GM23248 (cell line): ENCODE data around the gene SLC38A2. TPM values are rescaled to one million over a fixed set of nuclear protein-coding genes. Genes with fewer than 3 reads are reported as not detected.

Experiments used
- DNase-seq: peaks from one replicate; pipeline ENCODE4 v3.0.0-alpha.2; 2015
- H2AFZ ChIP-seq: fragments of 200-600 bp; sonication (generic); 2 replicates; pipeline ENCODE4 v1.6.1; 2016; ENCODE audit warnings: antibody characterized with exemption
- H3F3A ChIP-seq: fragments of 200-600 bp; sonication (generic); 2 replicates; pipeline ENCODE4 v1.6.1; 2016; ENCODE audit warnings: mild to moderate bottlenecking, antibody characterized with exemption, mixed run types; ENCODE audit not compliant: insufficient read depth
- H3K27ac ChIP-seq: fragments of 200-600 bp; sonication (generic); 2 replicates; pipeline ENCODE4 v1.5.1; 2016; ENCODE audit warnings: mild to moderate bottlenecking
- H3K27me3 ChIP-seq: fragments of 200-600 bp; sonication (generic); replicated peaks from 2 replicates; pipeline ENCODE4 v1.6.1; 2016; ENCODE audit warnings: mild to moderate bottlenecking; ENCODE audit not compliant: insufficient read depth
- H3K36me3 ChIP-seq: fragments of 200-600 bp; sonication (generic); 2 replicates; pipeline ENCODE4 v1.6.1; 2016; ENCODE audit warnings: low read depth, mild to moderate bottlenecking
- H3K4me1 ChIP-seq: fragments of 200-600 bp; sonication (generic); 2 replicates; pipeline ENCODE4 v1.6.1; 2016; ENCODE audit warnings: mild to moderate bottlenecking; ENCODE audit not compliant: insufficient read depth
- H3K4me2 ChIP-seq: fragments of 200-600 bp; sonication (generic); one replicate; pipeline ENCODE4 v1.6.1; 2016; ENCODE audit warnings: mild to moderate bottlenecking; ENCODE audit not compliant: unreplicated experiment
- H3K4me3 ChIP-seq: fragments of 200-600 bp; sonication (generic); 2 replicates; pipeline ENCODE4 v1.5.1; 2016; ENCODE audit warnings: mild to moderate bottlenecking
- H3K79me2 ChIP-seq: fragments of 200-600 bp; sonication (generic); 2 replicates; pipeline ENCODE4 v1.6.1; 2016; ENCODE audit warnings: mild to moderate bottlenecking; ENCODE audit not compliant: insufficient read depth
- H3K9ac ChIP-seq: fragments of 200-600 bp; sonication (generic); 2 replicates; pipeline ENCODE4 v1.6.1; 2016; ENCODE audit warnings: mild to moderate bottlenecking
- H3K9me2 ChIP-seq: fragments of 200-600 bp; sonication (generic); 2 replicates; pipeline ENCODE4 v1.6.1; 2016; ENCODE audit warnings: mixed run types, mild to moderate bottlenecking, moderate library complexity; ENCODE audit not compliant: insufficient read depth
- H3K9me3 ChIP-seq: fragments of 200-600 bp; sonication (generic); one replicate; pipeline ENCODE4 v1.6.1; 2017; ENCODE audit warnings: low read depth
- H4K20me1 ChIP-seq: fragments of 200-600 bp; sonication (generic); 2 replicates; pipeline ENCODE4 v1.6.0; 2016; ENCODE audit not compliant: insufficient read depth
- EZH2 ChIP-seq: fragments of 200-600 bp; sonication (generic); IDR thresholded peaks from 2 replicates; pipeline ENCODE4 v1.6.1; 2018; ENCODE audit warnings: antibody characterized with exemption, mild to moderate bottlenecking; ENCODE audit not compliant: insufficient read depth, poor library complexity, severe bottlenecking
- EZH2phosphoT487 ChIP-seq: fragments of 200-600 bp; sonication (generic); IDR thresholded peaks from 2 replicates; pipeline ENCODE4 v1.6.1; 2018; ENCODE audit warnings: antibody characterized with exemption, moderate library complexity, mild to moderate bottlenecking, low read depth; ENCODE audit not compliant: insufficient read depth
- WGBS, 2 experiments: methylation state at CpG; one replicate each; pipeline ENCODE4 v1.1.6; 2015 to 2017; ENCODE audit warnings: low lambda C conversion rate in 2 of 2, low coverage in 1 of 2; ENCODE audit errors: missing lambda C conversion rate in 2 of 2; 5-methylcytosine and 5-hydroxymethylcytosine counted together
- in situ Hi-C: fragments of 300-500 bp; cut with MboI; formaldehyde crosslinking; loops from 2 replicates; pipeline ENCODE4 v1.15.0; 2020
- polyA plus RNA-seq: library from polyadenylated mRNA; unstranded; fragments of >200 nt; fragmentation: Nextera tagmentation; extraction: Ambion mirVana; gene quantifications from 2 replicates; pipeline ENCODE4 v1.2.1, GENCODE V29; 2016
- total RNA-seq: library from RNA; depleted of rRNA; stranded (reverse); fragments of >200 nt; shearing (Covaris generic); gene quantifications from 2 replicates; pipeline ENCODE4 v1.2.3, GENCODE V29; 2014

Gene SLC38A2
- total and polyA plus RNA-seq, 2 experiments from 2014 or later, result 683 to 1,383 TPM

DNA sequence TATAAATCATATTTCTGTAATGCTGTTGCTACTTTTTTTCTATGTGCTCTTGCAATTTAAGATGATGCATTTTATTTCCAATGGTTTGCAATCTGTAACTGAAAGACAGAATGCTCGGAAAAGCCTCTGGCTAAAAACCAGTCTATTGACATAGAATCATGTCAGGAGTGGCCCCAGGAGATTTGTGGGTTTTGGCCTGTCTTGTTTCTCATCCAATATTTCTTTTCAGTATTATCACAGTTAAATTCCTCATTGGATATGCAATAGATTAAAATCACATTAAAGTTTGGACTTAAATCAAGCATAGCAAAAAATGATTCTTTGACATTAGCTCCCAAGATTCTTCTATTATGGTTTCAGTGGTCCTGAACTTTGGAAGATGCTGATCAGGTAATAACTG lies 19.1 kb upstream of the SLC38A2 start:
- peak overlapping the region; percentile 100 for H3K27ac ChIP-seq

DNA sequence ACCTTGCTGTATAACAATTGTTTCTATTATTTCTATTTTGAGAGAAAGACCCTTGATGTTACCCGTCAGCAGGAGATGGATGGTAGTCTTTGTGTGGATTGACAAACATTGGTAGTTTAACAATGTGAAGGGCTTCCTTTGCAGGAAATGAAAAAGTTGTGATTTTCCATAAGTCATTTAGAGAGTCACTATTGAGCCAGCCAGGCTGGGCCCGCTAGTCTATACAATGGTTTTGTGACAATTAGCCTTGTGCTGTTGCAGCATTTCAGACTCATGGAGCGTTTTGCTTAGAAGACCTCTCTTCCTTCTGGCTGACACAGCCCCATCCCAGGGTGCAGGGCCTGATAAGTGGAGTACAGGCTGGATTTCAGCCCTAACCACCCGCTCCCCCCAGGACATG lies 18.3 kb upstream of the SLC38A2 start:
- Histone ChIP-seq H3K79me2 (peaks cover 17% of the 10 kb centered on the region; the same call in 1 of the 2 replicates), H3K9me2 (no peaks in the 10 kb centered on the region; the same call in 1 of the 2 replicates), H3K4me3 (no peak overlapping the region), H4K20me1 (no peaks in the 10 kb centered on the region), H2AFZ (no peak overlapping the region), H3K27me3 (no peaks in the 10 kb centered on the region), H3F3A (peaks cover 58% of the 10 kb centered on the region), H3K9ac (peak overlapping the region; percentile 8; the same call in 1 of the 2 replicates), H3K4me1 (peaks cover 66% of the 10 kb centered on the region), H3K4me2 (peak overlapping the region; percentile 54), H3K27ac (peak overlapping the region; percentile 100), H3K9me3 (no peaks in the 10 kb centered on the region), H3K36me3 (no peaks in the 10 kb centered on the region)
- no peak for TF ChIP-seq EZH2phosphoT487
- TF ChIP-seq EZH2, result no peak
- DNase-seq, result no peak
- in situ Hi-C loops, result no loop called here
- WGBS, 2 experiments, result 97 to 100% methylated on average over 4 of the region's 4 CpGs

More for the DNA sequence above, 19.1 kb upstream of the SLC38A2 start:
- Histone ChIP-seq H3K4me1 (peaks cover 60% of the 10 kb centered on the region), H3F3A (peaks cover 53% of the 10 kb centered on the region), H2AFZ (no peak overlapping the region), H4K20me1 (no peaks in the 10 kb centered on the region), H3K9me3 (no peaks in the 10 kb centered on the region), H3K4me2 (peak overlapping the region; percentile 54), H3K9ac (peak overlapping the region; percentile 8; the same call in 1 of the 2 replicates), H3K4me3 (no peak overlapping the region; the same call in 1 of the 2 replicates), H3K27me3 (no peaks in the 10 kb centered on the region), H3K36me3 (no peaks in the 10 kb centered on the region), H3K79me2 (peaks cover 17% of the 10 kb centered on the region; the same call in 1 of the 2 replicates), H3K9me2 (no peaks in the 10 kb centered on the region; the same call in 1 of the 2 replicates)
- TF ChIP-seq EZH2, result no peak
- no peak for TF ChIP-seq EZH2phosphoT487
- WGBS, 2 experiments, result 6 to 10% methylated on average over 1 of the region's 1 CpG
- in situ Hi-C loops, result no loop called here
- peak; percentile 77 for DNase-seq

DNA sequence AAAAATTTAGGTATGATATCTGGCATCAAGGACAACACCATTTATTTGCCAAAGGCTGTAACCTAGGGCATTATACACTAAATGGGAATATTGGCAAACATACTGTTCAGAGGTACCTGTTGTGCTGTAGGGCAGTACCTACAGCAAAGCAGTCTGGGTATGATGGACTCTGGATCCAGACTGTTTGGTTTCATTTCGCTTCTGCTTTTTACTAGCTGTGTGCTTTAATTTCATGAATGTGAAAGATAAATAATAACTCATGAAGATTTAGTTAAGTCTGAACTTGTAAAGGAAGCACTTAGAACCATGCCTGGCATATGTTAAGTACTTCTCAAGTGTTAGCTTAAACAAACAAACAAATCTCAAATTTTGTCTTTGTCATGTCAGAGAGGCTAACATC lies 17.7 kb upstream of the SLC38A2 start:
- H3K4me3 ChIP-seq, result no peak overlapping the region
- no peaks in the 10 kb centered on the region; the same call in 1 of the 2 replicates for H3K9me2 ChIP-seq
- in situ Hi-C loops, result no loop called here
- no peak for DNase-seq
- H3K79me2 ChIP-seq, result peaks cover 21% of the 10 kb centered on the region
- 100% methylated on average over 1 of the region's 1 CpG for WGBS, 2 experiments
- no peak overlapping the region for H2AFZ ChIP-seq
- peaks cover 72% of the 10 kb centered on the region for H3K4me1 ChIP-seq
- no peaks in the 10 kb centered on the region for H3K9me3 ChIP-seq
- H3K36me3 ChIP-seq, result no peaks in the 10 kb centered on the region
- peak overlapping the region; percentile 73 for H3K4me2 ChIP-seq
- H3K27me3 ChIP-seq, result no peaks in the 10 kb centered on the region
- no peak overlapping the region for H3K9ac ChIP-seq
- H3K27ac ChIP-seq, result peak overlapping the region; percentile 100
- H3F3A ChIP-seq, result peaks cover 64% of the 10 kb centered on the region
- TF ChIP-seq EZH2 (no peak), EZH2phosphoT487 (no peak)
- no peaks in the 10 kb centered on the region for H4K20me1 ChIP-seq

DNA sequence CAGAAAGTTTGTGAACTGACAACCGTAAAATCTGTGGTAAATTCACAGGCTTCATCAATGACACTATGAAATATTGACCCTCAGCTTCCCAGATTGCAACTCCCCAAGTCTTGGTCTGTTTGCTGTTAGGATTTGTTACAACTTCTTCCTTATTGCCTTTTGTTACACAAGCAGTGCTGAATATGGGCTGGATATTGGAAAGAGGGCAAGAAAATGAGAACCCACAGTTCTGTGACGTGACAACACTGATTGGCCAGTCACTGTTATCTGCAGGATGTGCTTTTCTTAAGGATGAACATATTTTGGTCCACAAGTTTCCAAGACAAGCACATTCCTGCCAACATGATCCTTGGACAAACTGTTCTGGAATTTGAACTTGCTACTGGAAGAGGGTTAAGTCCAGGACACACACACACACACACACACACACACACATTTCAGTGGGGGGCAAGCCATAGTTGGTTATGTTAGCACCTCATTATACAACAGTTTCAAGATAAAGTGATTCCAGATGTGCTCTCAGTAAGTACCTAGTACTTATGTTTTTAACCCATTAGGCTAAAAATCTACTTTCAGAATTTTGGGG lies 16.6 kb upstream of the SLC38A2 start:
- Histone ChIP-seq H3K36me3 (no peaks in the 10 kb centered on the region), H3K9me3 (no peaks in the 10 kb centered on the region), H3K4me3 (peak overlapping the region; percentile 37), H3K27ac (peak overlapping the region; percentile 100), H4K20me1 (no peaks in the 10 kb centered on the region), H3K4me1 (peaks cover 84% of the 10 kb centered on the region), H3F3A (peaks cover 76% of the 10 kb centered on the region), H3K4me2 (peak overlapping the region; percentile 73), H2AFZ (no peak overlapping the region), H3K27me3 (no peaks in the 10 kb centered on the region), H3K9ac (peak overlapping the region; percentile 47), H3K9me2 (no peaks in the 10 kb centered on the region; the same call in 1 of the 2 replicates), H3K79me2 (peaks cover 28% of the 10 kb centered on the region)
- DNase-seq, result peak; percentile 86
- no peak for TF ChIP-seq EZH2
- peak; percentile 67; the same call in 1 of the 2 replicates for TF ChIP-seq EZH2phosphoT487
- 0 to 1% methylated on average over 2 of the region's 2 CpGs for WGBS, 2 experiments
- in situ Hi-C loops, result loop anchor here (10.0 kb wide), 1 partner anchor 276 kb away; no protein-coding TSS in a partner anchor
